Right forelimb (tissue), 1 donor: Measurements from ENCODE around the gene AMMECR1.
"Not testable (repeated sequence)": the region's sequence is repeated elsewhere in the genome, so short reads cannot be mapped to it uniquely, and the experiment has no call there.

Source experiments
- DNase-seq: peaks from one replicate; pipeline ENCODE4 v3.0.0-alpha.2; 2018

AMMECR1 gene

GRCh38 chrX:110162131-110162530, 155.8 kb downstream of the AMMECR1 start:
- DNase-seq = no peak

DNA sequence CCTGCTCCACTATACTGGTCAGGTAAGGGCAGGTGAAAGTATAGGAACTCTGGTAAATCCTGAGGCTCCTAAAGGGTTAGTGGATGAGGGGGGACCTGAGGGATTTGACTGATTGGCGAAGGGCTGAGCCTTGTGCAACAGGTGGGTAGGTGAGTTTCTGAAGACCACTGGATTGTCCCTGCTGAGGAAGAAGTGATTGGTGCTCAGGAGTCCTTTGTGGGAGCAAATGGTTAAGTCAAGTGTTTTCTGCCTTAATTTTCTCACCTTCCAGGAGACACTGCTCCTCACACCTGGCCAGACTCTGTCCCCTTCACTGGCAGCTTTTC, 156.6 kb downstream of the AMMECR1 start:
- DNase-seq = no peak

- no peak for DNase-seq
Observed at GRCh38 chrX:110159865-110160264, 158.0 kb downstream of the AMMECR1 start.

DNA sequence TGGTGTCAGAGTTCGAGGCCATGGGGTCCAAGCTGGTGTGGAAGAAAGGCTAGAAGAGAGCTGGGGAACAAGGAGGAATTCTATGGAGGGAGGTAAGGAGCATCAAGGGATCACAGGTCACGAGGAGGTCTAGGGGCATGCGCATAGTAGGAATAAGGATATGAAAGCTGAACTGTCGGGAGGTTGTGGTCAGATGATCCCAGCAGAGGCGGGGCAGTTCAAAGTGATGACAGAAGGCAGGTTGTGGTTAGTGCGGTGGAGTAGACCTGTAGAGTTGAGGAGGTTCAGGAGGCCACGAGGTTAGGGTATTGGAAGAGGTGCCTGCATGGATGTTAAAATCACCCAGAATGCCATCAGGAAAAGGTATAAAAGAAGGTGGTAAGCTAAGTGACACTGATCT, 158.7 kb downstream of the AMMECR1 start:
- no peak for DNase-seq

DNA sequence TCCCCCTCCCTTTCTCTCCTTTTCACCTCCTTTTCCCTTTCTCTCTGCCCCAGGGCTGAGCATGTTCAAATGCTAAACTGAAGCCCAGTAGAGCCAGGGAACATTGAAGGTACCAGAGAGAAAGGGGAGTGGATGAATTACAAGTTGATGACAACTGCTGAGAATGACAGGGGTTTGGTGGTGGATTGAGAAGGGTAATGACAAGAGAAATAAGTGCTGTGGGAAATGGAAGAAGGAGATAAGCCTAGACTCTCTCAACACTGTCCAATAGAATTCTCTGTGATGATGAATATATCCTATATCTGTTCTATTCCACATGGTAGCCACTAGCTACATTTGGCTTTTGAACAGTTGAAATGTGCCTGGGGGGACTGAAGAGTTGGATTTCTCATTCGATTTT, 160.4 kb downstream of the AMMECR1 start:
- no peak for DNase-seq

- no peak for DNase-seq
Observed at GRCh38 chrX:110156167-110156754, 161.6 kb downstream of the AMMECR1 start.

GRCh38 chrX:110155759-110156158, 162.1 kb downstream of the AMMECR1 start:
- no peak for DNase-seq

DNA sequence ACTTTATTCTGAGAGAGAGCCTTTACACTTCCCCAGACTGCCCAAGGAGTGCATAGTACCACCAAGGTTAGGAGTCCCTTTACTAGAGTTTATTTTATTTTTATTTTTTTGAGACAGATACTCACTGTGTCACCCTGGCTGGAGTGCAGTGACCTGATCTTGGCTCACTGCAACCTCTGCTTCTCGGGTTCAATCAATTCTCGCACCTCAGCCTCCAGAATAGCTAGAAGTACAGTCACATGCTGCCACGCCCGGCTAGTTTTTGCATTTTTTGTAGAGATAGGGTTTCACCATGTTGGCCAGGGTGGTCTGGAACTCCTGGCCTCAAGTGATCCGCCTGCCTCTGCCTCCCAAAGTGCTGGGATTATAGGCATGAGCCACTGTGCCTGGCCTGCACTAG, 163.6 kb downstream of the AMMECR1 start:
- not testable (repeated sequence) for DNase-seq

DNA sequence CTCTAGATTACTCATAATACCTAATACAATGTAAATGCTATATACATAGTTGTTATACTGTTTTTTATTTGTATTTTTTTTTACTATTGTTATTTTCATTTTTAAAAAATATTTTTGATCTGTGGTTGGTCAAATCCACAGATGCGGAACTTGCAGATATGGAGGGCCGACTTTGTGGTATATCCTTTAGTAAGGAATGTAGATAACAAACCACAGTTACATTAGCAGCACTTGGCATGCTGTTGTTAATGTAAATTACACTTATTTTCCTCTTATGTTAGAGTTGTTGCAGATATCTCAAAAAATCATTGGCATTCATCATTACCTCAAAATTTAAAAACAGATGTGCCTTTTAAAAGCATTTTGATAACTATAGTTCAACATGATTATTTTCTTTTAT, 164.0 kb downstream of the AMMECR1 start:
- no peak for DNase-seq

DNA sequence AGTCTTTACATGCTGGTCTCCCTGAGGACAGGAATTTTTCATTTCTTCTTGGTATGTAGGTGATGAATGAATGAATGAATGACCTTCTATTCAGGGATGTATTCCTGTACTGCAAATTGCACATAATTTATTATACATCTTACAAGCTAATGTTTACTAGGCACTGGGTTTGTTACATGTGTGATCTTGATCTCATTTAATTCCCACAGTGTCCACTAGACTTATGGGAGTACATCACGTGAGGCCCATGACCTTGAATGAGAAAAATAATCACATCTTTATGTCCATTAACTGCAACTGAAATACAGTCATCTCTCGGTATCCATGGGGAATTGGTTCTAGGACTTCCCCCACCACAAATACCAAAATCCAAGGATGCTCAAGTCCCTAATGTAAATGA, 164.6 kb downstream of the AMMECR1 start:
- no peak for DNase-seq

- DNase-seq = no peak
Observed at GRCh38 chrX:110146521-110146920, 171.4 kb downstream of the AMMECR1 start.

DNA sequence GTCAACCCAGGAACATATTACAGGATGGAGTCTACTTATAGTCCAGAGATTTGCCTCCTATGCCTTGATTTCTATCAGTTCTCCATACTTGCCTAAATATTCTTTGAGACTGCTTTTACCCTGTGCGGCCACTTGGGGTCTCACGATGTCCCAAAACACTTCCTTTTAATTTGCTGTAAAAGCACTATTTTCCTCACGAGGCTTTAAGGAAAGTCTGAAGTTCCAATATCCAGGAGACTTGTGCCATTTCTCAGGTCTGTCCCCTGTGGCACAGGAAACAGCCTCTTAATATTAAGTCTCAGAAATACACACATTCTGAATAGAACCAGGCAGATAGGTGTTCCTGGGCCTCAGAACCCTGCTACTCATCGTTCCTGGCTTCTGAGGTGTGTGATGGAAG, 172.0 kb downstream of the AMMECR1 start:
- DNase-seq = no peak

DNA sequence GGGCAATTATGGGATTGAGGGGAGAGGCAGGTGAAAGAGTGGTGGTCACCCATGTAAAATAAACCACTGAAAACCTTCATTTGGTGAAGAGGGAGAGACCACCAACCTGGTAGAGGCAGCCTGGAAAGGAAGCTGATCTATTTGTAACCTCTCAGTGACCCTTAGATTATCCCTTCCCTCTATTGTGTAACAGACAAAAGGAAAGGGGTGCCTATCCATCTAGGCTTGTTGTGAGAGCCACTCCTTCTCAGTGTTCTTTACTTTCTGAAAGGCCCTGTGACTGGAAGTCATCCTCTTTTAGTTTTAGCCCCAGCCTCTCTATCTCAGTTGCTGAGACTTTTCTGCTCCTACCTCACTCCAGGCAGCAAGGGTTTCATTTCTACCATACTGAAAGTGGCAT, 172.6 kb downstream of the AMMECR1 start:
- DNase-seq = no peak
